H9 (cell line): ENCODE data around the gene ADISSP. TPM values are rescaled to one million over a fixed set of nuclear protein-coding genes. Genes with fewer than 3 reads are reported as not detected.

Experiments
- DNase-seq: peaks from one replicate; pipeline ENCODE4 v3.0.0-alpha.2; 2017
- H2AFZ ChIP-seq: one replicate; pipeline ENCODE4 v1.6.1; 2013; ENCODE audit warnings: mild to moderate bottlenecking, low read length, control low read depth, moderate library complexity
- H2AK5ac ChIP-seq: 2 replicates; pipeline ENCODE4 v1.6.1; 2013; ENCODE audit warnings: low read length, control low read depth, mixed read lengths; ENCODE audit not compliant: insufficient read length
- H2BK120ac ChIP-seq: one replicate; pipeline ENCODE4 v1.6.1; 2013; ENCODE audit warnings: low read depth, mild to moderate bottlenecking, low read length, control low read depth, inconsistent platforms; ENCODE audit not compliant: poor library complexity, severe bottlenecking
- H2BK12ac ChIP-seq: 2 replicates; pipeline ENCODE4 v1.6.1; 2013; ENCODE audit warnings: low read length, control low read depth, mixed read lengths, low read depth; ENCODE audit not compliant: insufficient read length
- H2BK15ac ChIP-seq: 2 replicates; pipeline ENCODE4 v1.6.1; 2013; ENCODE audit warnings: low read depth, low read length, control low read depth
- H2BK20ac ChIP-seq: one replicate; pipeline ENCODE4 v1.6.1; 2013; ENCODE audit warnings: low read depth, mild to moderate bottlenecking, low read length, control low read depth, inconsistent platforms; ENCODE audit not compliant: poor library complexity, severe bottlenecking
- H2BK5ac ChIP-seq: 2 replicates; pipeline ENCODE4 v1.6.1; 2013; ENCODE audit warnings: low read length, control low read depth, mixed read lengths; ENCODE audit not compliant: insufficient read length
- H3K14ac ChIP-seq: 2 replicates; pipeline ENCODE4 v1.6.1; 2013; ENCODE audit warnings: low read length, control low read depth; ENCODE audit not compliant: insufficient read depth
- H3K18ac ChIP-seq: 2 replicates; pipeline ENCODE4 v1.6.1; 2013; ENCODE audit warnings: low read depth, mild to moderate bottlenecking, mixed read lengths, low read length, control low read depth; ENCODE audit not compliant: insufficient read length
- H3K23ac ChIP-seq: 2 replicates; pipeline ENCODE4 v1.6.1; 2013; ENCODE audit warnings: low read length, control low read depth, mixed read lengths, low read depth; ENCODE audit not compliant: insufficient read length
- H3K23me2 ChIP-seq: 2 replicates; pipeline ENCODE4 v1.6.1; 2013; ENCODE audit warnings: low read depth, mild to moderate bottlenecking, mixed read lengths, low read length, control low read depth; ENCODE audit not compliant: insufficient read length, poor library complexity, severe bottlenecking
- H3K27ac ChIP-seq: 2 replicates; pipeline ENCODE4 v1.5.1; 2013; ENCODE audit warnings: low read length, control low read depth, mixed read lengths, low read depth; ENCODE audit not compliant: insufficient read length
- H3K27me3 ChIP-seq: 2 replicates; pipeline ENCODE4 v1.6.1; 2013; ENCODE audit warnings: low read length, control low read depth, inconsistent platforms; ENCODE audit not compliant: insufficient read depth
- H3K4ac ChIP-seq: 2 replicates; pipeline ENCODE4 v1.6.1; 2013; ENCODE audit warnings: low read depth, mild to moderate bottlenecking, control low read depth, inconsistent platforms, low read length, moderate library complexity
- H3K4me1 ChIP-seq: 2 replicates; pipeline ENCODE4 v1.6.1; 2013; ENCODE audit warnings: low read length, control low read depth, inconsistent platforms; ENCODE audit not compliant: insufficient read depth
- H3K4me2 ChIP-seq: 2 replicates; pipeline ENCODE4 v1.6.1; 2013; ENCODE audit warnings: low read length, control low read depth, mixed read lengths; ENCODE audit not compliant: insufficient read length, insufficient read depth
- H3K56ac ChIP-seq: 2 replicates; pipeline ENCODE4 v1.6.1; 2013; ENCODE audit warnings: low read depth, mild to moderate bottlenecking, mixed read lengths, low read length, control low read depth; ENCODE audit not compliant: insufficient read length
- H3K79me1 ChIP-seq: 2 replicates; pipeline ENCODE4 v1.6.1; 2013; ENCODE audit warnings: low read depth, mild to moderate bottlenecking, moderate library complexity, low read length, control low read depth, inconsistent platforms; ENCODE audit not compliant: insufficient read depth, poor library complexity, severe bottlenecking
- H3K79me2 ChIP-seq: 2 replicates; pipeline ENCODE4 v1.6.1; 2013; ENCODE audit warnings: low read length, control low read depth, inconsistent platforms; ENCODE audit not compliant: insufficient read depth
- H3K9ac ChIP-seq: 2 replicates; pipeline ENCODE4 v1.6.1; 2013; ENCODE audit warnings: low read length, control low read depth, mixed read lengths; ENCODE audit not compliant: insufficient read length; ENCODE audit errors: extremely low read depth
- H3K9me3 ChIP-seq: one replicate; pipeline ENCODE4 v1.6.1; 2013; ENCODE audit warnings: low read depth, low read length, inconsistent platforms; ENCODE audit not compliant: control insufficient read depth
- H3T11ph ChIP-seq: one replicate; pipeline ENCODE4 v1.6.1; 2013; ENCODE audit warnings: mild to moderate bottlenecking, low read length, control low read depth, inconsistent platforms
- H4K20me1 ChIP-seq: one replicate; pipeline ENCODE4 v1.6.1; 2013; ENCODE audit not compliant: control insufficient read depth, insufficient read length, insufficient read depth
- H4K5ac ChIP-seq: 2 replicates; pipeline ENCODE4 v1.6.1; 2013; ENCODE audit warnings: low read depth, mild to moderate bottlenecking, mixed read lengths, low read length, control low read depth; ENCODE audit not compliant: insufficient read length
- H4K8ac ChIP-seq: replicated peaks from 2 replicates; pipeline ENCODE4 v1.6.1; 2013; ENCODE audit warnings: low read length, control low read depth, mixed read lengths, low read depth; ENCODE audit not compliant: insufficient read length
- H4K91ac ChIP-seq: 2 replicates; pipeline ENCODE4 v1.6.1; 2013; ENCODE audit warnings: low read depth, mild to moderate bottlenecking, moderate library complexity, mixed read lengths, low read length, control low read depth; ENCODE audit not compliant: insufficient read length
- H3K27ac Mint-ChIP-seq, 3 experiments: 2 replicates in 2 of 3; 3 replicates in 1 of 3; pipeline ENCODE4 v1.8.0; 2020 to 2021; ENCODE audit warnings: mixed read lengths in 3 of 3, mild to moderate bottlenecking in 1 of 3, moderate library complexity in 1 of 3
- H3K27me3 Mint-ChIP-seq: 2 replicates; pipeline ENCODE4 v1.8.0; 2021; ENCODE audit warnings: low read depth, mild to moderate bottlenecking, moderate library complexity, mixed read lengths
- H3K36me3 Mint-ChIP-seq, 3 experiments: 2 replicates in 2 of 3; 3 replicates in 1 of 3; pipeline ENCODE4 v1.8.0; 2020 to 2021; ENCODE audit warnings: low read depth in 3 of 3, mixed read lengths in 3 of 3; ENCODE audit not compliant: insufficient read depth in 1 of 3
- H3K4me1 Mint-ChIP-seq, 2 experiments: 2 replicates each; pipeline ENCODE4 v1.8.0; 2020; ENCODE audit warnings: mixed read lengths in 2 of 2
- H3K4me3 Mint-ChIP-seq, 2 experiments: 2 replicates in 1 of 2; 3 replicates in 1 of 2; pipeline ENCODE4 v1.8.0; 2020 to 2021; ENCODE audit warnings: mild to moderate bottlenecking in 2 of 2, mixed read lengths in 2 of 2, moderate library complexity in 1 of 2
- H3K9me3 Mint-ChIP-seq, 2 experiments: 2 replicates in 1 of 2; 3 replicates in 1 of 2; pipeline ENCODE4 v1.8.0; 2020; ENCODE audit warnings: mild to moderate bottlenecking in 2 of 2, mixed read lengths in 2 of 2, moderate library complexity in 1 of 2
- CTCF ChIP-seq: fragments of 200-600 bp; sonication (generic); conservative IDR thresholded peaks from 3 replicates; pipeline ENCODE4 v1.8.0; 2021; ENCODE audit warnings: antibody characterized with exemption, mild to moderate bottlenecking
- WGBS: extraction: QIAGEN DNeasy Blood & Tissue Kit; methylation state at CpG from one replicate; pipeline ENCODE4 v1.1.7; 2013; ENCODE audit warnings: missing lambda C conversion rate, low lambda C conversion rate, mixed read lengths; ENCODE audit not compliant: insufficient read length; ENCODE audit errors: extremely low coverage; 5-methylcytosine and 5-hydroxymethylcytosine counted together
- total RNA-seq: library from RNA; stranded (reverse); gene quantifications from 2 replicates; pipeline ENCODE4 v1.2.1, GENCODE V29; 2021

ADISSP gene
- total RNA-seq, 1 experiment from 2014 or later, result 80.9 TPM

- H3K27me3 Mint-ChIP-seq, result peaks cover 4% of the 10 kb centered on the region
- Histone ChIP-seq H3K4me1 (no peaks in the 10 kb centered on the region; the same call in 1 of the 2 replicates), H4K91ac (no peak overlapping the region), H2AFZ (no peak overlapping the region), H3K4ac (no peak overlapping the region), H3K9me3 (no peaks in the 10 kb centered on the region), H4K8ac (no peak overlapping the region), H3T11ph (no peak overlapping the region), H2BK15ac (no peak overlapping the region), H3K4me2 (no peak overlapping the region), H3K27me3 (no peaks in the 10 kb centered on the region), H3K79me1 (no peaks in the 10 kb centered on the region), H3K23me2 (no peaks in the 10 kb centered on the region), H2BK5ac (no peak overlapping the region), H3K79me2 (no peaks in the 10 kb centered on the region), H2BK20ac (no peak overlapping the region), H2BK120ac (no peak overlapping the region), H2BK12ac (no peak overlapping the region), H2AK5ac (no peak overlapping the region), H3K56ac (no peak overlapping the region), H3K23ac (no peak overlapping the region), H4K20me1 (no peaks in the 10 kb centered on the region), H3K9ac (no peak overlapping the region), H4K5ac (no peak overlapping the region), H3K14ac (no peak overlapping the region; the same call in 1 of the 2 replicates), H3K27ac (no peak overlapping the region), H3K18ac (no peak overlapping the region)
- H3K36me3 Mint-ChIP-seq, result no peaks in the 10 kb centered on the region; a peak in 1 of 7 replicates
- no peak for DNase-seq
- no peak for TF ChIP-seq CTCF
- no CpG with 5 or more reads among the region's 7 CpGs for WGBS
- no peaks in the 10 kb centered on the region for H3K9me3 Mint-ChIP-seq
- H3K4me1 Mint-ChIP-seq, result peaks cover 19 to 29% of the 10 kb centered on the region in 2 experiments
- H3K27ac Mint-ChIP-seq, result no peak overlapping the region
- no peak overlapping the region for H3K4me3 Mint-ChIP-seq
Observed at GRCh38 chr20:3814928-3815495, 47.5 kb upstream of the ADISSP start.
